GM12872 (cell line): ENCODE measurements around the gene PXMP4.

ENCODE experiments used
- TF ChIP-seq, protein P1 (sequence below): IDR thresholded peaks from 3 replicates; pipeline ENCODE4 v1.5.1; 2011; ENCODE audit warnings: low read depth, mild to moderate bottlenecking, low read length, moderate library complexity; ENCODE audit not compliant: insufficient read depth

PXMP4 gene

DNA sequence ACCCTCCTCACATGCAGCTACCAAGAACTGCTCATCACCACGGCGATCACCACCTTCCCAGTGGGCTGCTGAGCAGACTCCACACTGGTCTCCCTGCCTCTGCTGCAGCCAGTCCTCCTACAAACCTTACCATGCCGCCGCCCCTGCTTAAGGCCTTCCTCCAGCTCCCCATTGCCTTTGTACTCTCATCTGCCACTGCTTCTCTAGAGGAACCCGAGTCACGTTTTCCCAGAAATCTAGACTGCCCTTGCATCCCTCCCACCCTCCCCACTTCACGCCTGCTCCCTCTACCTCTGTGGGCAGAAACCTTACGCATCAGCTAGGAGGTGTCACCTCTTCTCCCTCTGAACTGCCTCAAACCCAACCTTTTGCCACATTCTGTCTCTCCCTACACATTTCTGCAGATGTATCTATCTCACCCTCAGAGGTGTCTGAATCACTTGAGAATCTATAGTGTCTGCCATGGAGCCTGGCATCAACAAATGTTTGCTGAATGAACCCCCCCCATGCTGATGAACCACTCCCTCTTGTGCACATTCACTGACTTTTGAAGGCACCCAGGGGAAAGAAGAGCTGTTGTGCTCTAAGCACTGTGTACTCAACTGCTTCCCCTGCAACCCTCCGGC is 38.3 kb downstream of the PXMP4 start:
- TF ChIP-seq, protein P1, sequence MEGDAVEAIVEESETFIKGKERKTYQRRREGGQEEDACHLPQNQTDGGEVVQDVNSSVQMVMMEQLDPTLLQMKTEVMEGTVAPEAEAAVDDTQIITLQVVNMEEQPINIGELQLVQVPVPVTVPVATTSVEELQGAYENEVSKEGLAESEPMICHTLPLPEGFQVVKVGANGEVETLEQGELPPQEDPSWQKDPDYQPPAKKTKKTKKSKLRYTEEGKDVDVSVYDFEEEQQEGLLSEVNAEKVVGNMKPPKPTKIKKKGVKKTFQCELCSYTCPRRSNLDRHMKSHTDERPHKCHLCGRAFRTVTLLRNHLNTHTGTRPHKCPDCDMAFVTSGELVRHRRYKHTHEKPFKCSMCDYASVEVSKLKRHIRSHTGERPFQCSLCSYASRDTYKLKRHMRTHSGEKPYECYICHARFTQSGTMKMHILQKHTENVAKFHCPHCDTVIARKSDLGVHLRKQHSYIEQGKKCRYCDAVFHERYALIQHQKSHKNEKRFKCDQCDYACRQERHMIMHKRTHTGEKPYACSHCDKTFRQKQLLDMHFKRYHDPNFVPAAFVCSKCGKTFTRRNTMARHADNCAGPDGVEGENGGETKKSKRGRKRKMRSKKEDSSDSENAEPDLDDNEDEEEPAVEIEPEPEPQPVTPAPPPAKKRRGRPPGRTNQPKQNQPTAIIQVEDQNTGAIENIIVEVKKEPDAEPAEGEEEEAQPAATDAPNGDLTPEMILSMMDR: no peak

DNA sequence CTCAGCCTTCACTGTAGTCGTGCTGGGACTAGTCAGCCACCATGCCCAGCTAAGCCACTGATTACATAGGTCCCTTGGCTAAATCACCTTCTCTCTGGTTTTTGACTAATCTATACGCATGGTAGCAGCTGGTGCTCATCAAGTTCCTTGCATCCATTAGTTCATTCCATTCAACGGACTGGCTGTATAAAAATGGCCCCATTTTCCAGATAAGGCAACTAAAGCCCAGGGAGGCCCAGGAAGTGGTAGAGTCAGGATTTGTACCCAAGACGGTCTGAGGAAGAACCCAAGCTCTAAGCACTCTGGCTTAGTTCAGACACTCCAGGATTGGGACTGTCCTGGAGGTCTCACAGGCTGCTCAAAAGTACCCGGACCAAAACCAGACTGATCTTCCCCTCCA is 38.8 kb downstream of the PXMP4 start:
- TF ChIP-seq, protein P1: no peak

DNA sequence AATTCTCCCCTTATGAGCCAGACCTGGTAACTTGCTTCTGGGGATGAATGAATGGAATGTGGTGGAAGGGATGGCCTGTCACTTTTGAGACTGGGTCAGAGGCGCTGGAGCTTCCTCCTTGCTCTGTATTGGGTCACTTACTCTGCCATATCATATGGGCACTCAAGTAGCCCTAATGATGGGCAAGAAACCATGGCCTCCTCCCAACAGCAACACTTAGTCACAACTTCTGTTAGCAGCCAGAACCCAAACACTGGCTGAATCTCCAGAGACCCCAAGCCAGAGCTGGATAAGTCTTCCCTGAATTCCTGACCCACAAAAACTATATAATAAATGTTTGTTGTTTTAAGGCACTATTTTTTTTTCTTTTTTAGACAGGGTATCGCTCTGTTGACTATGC is 39.4 kb downstream of the PXMP4 start:
- TF ChIP-seq, protein P1: no peak

DNA sequence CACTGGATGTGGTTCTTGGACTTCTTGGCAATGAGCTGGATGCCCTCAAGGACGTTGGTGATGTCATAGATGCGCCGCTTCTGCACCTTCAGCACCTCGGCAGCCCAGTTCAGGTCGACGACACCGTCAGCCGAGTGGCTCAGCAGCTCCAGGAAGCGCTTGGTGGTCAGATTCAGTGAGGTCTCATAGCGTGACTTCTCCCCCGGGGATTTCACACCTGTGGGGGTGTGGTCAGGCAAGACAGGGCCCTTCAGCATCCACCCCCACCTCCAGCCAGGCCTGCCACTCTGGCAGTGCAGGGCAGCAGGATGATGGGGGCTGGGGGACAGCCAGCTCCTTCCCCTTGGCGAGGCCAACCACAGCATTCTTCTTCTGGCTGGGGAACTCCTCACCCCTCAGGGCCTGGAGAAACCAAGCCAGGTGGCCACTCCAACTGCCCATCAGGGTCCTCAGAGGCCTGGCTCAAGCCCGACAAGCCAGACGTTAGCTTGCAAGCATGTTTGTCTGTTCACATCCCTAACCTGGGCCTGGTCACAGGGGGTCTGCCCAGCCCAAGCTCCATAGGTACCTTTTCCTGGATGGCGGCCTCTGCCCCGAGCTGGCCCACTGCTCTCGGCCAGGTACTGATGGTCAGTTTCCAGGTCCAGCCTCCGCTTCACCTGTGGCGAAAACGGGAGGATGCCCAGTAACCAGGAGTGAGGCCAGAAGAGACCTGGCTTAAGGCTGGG is 40.2 kb downstream of the PXMP4 start:
- TF ChIP-seq, protein P1: no peak

DNA sequence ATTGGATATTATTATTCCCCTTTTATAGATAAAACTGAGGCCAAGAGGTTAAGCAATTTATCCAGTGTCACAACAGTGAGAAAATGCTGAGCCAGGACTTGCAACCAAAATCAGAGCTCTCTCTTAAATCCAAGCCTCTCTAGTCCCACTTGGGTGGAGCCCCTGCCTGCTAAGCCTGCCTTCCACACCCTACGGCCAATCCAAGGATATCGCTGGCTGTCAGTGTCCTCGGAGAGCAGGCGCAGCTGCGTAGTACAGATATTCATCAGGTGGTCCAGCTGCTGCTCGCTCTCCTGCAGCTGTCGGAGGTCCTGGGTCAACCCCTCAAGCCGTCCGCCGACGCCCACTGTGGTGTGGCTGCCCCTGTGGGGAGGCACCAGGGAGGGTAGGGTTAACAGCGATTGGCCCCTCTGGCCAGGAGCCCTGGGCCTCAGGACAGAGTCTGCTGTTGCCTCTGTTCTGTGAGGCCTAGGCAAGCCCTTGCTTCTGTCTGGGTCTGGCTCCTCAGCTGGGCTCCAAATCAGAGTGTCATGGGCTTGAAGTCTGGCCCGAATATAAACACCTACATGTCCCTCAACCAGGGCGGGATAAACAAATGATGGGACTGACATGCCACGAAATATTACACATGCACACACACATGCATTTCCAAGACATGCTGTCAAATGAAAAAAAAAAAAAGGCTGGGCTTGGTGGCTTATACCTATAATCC is 42.0 kb downstream of the PXMP4 start:
- TF ChIP-seq, protein P1: no peak

DNA sequence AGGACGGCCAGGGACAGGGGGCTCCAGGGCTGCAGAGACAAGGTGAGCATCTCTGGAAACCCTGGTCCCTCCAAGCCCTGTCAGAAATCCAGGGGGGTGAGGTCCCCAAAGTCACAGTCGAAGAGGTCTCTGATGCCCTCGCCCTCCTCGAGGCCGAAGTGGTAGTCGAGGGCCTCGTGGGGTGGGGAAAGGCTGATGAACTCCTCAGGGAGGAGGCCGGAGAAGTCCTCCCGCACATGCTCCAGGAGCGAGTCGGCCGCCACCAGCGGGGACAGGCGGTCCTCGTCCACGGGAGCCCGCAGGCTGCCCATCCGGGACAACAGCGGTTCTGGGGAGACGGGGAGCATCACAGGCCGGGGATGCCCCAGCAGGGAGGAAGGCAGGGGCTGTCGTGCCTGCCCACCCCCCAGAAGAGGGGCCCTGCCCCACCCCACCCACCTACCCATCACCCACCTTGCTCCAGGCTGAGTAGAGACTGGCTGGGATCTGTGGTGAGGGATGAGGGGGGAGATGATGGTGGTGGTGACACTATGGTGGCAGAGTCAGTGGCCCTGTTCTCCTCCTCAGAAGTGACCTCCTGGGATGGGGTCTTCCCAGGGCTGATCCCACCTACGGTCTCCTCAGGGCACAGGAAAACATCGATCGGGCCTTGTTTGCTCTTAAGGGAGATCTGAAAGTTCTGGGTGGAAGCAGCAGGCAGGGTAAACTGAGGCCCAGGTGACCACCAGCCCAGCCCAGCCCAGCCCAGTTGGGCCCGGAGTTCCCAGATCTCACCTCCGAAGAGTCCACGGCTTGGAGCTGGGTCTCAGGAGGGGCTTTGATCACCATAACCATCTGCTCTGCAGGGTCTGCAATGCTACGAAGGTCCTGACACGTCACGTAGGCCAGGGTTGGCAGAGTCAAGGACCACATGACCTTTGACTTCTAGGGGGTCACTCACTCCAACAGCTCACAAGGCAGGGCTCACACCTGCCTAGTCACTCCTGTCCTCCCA is 43.2 kb downstream of the PXMP4 start:
- TF ChIP-seq, protein P1: no peak
